Measurements from ENCODE around the gene KRTAP10-8.
"Not testable (repeated sequence)": the region's sequence is repeated elsewhere in the genome, so short reads cannot be mapped to it uniquely, and the experiment has no call there.

DNA sequence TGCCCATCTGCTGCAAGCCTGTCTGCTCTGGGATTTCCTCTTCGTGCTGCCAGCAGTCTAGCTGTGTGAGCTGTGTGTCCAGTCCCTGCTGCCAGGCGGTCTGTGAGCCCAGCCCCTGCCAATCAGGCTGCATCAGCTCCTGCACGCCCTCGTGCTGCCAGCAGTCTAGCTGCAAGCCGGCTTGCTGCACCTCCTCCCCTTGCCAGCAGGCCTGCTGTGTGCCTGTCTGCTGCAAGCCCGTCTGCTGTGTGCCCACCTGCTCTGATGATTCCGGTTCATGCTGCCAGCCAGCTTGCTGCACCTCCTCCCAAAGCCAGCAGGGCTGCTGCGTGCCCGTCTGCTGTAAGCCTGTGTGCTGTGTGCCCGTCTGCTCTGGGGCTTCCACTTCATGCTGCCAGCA lies 10.8 kb upstream of the KRTAP10-8 start:
- TF ChIP-seq, protein P1, sequence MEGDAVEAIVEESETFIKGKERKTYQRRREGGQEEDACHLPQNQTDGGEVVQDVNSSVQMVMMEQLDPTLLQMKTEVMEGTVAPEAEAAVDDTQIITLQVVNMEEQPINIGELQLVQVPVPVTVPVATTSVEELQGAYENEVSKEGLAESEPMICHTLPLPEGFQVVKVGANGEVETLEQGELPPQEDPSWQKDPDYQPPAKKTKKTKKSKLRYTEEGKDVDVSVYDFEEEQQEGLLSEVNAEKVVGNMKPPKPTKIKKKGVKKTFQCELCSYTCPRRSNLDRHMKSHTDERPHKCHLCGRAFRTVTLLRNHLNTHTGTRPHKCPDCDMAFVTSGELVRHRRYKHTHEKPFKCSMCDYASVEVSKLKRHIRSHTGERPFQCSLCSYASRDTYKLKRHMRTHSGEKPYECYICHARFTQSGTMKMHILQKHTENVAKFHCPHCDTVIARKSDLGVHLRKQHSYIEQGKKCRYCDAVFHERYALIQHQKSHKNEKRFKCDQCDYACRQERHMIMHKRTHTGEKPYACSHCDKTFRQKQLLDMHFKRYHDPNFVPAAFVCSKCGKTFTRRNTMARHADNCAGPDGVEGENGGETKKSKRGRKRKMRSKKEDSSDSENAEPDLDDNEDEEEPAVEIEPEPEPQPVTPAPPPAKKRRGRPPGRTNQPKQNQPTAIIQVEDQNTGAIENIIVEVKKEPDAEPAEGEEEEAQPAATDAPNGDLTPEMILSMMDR (IDR thresholded peaks at IDR 0.05), result not testable (repeated sequence)
- not testable (repeated sequence) for TF ChIP-seq POLR2A (IDR thresholded peaks at IDR 0.05)
